ENCODE measurements around the gene UBXN10.

- TF ChIP-seq, protein P1, sequence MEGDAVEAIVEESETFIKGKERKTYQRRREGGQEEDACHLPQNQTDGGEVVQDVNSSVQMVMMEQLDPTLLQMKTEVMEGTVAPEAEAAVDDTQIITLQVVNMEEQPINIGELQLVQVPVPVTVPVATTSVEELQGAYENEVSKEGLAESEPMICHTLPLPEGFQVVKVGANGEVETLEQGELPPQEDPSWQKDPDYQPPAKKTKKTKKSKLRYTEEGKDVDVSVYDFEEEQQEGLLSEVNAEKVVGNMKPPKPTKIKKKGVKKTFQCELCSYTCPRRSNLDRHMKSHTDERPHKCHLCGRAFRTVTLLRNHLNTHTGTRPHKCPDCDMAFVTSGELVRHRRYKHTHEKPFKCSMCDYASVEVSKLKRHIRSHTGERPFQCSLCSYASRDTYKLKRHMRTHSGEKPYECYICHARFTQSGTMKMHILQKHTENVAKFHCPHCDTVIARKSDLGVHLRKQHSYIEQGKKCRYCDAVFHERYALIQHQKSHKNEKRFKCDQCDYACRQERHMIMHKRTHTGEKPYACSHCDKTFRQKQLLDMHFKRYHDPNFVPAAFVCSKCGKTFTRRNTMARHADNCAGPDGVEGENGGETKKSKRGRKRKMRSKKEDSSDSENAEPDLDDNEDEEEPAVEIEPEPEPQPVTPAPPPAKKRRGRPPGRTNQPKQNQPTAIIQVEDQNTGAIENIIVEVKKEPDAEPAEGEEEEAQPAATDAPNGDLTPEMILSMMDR (IDR thresholded peaks at IDR 0.05): no peak
- TF ChIP-seq POLR2A (IDR thresholded peaks at IDR 0.05): no peak
These were observed 34.9 kb upstream of the UBXN10 start for GRCh38 chr1:20150969-20151368.

Data from uterus (tissue), 2 donors.